Astrocyte (in vitro differentiated cells and primary cell): ENCODE results near the gene GNB1L. TPM values are rescaled to one million over a fixed set of nuclear protein-coding genes. Genes with fewer than 3 reads are reported as not detected.

Experiments used
- DNase-seq: peaks from one replicate; pipeline ENCODE4 v3.0.0-alpha.2; 2010; ENCODE audit warnings: low read depth
- FAIRE-seq: peaks from 2 replicates; lab custom pipeline; 2011; peaks lifted over from hg19 to GRCh38; lab: Jason Lieb, UNC
- H2AFZ ChIP-seq: 2 replicates; pipeline ENCODE4 v1.6.0; 2012; ENCODE audit warnings: low read depth, low read length, inconsistent platforms
- H3K27ac ChIP-seq: 2 replicates; pipeline ENCODE4 v1.5.1; 2011; ENCODE audit warnings: low read depth, low read length, inconsistent platforms
- H3K27me3 ChIP-seq: 2 replicates; pipeline ENCODE4 v1.6.0; 2011; ENCODE audit warnings: low read length, inconsistent platforms; ENCODE audit not compliant: insufficient read depth
- H3K36me3 ChIP-seq: 2 replicates; pipeline ENCODE4 v1.5.1; 2011; ENCODE audit warnings: low read length, inconsistent platforms; ENCODE audit not compliant: insufficient read depth
- H3K4me1 ChIP-seq: 2 replicates; pipeline ENCODE4 v1.5.1; 2011; ENCODE audit warnings: low read length, inconsistent platforms; ENCODE audit not compliant: insufficient read depth
- H3K4me2 ChIP-seq: 2 replicates; pipeline ENCODE4 v1.6.0; 2012; ENCODE audit warnings: low read length, inconsistent platforms
- H3K4me3 ChIP-seq: 2 replicates; pipeline ENCODE4 v1.5.1; 2011; ENCODE audit warnings: low read depth, mild to moderate bottlenecking, low read length, inconsistent platforms; ENCODE audit not compliant: insufficient read depth
- H3K79me2 ChIP-seq: 2 replicates; pipeline ENCODE4 v1.6.0; 2012; ENCODE audit warnings: mild to moderate bottlenecking, low read length, inconsistent platforms; ENCODE audit not compliant: insufficient read depth
- H3K9ac ChIP-seq: 2 replicates; pipeline ENCODE4 v1.6.0; 2012; ENCODE audit warnings: mild to moderate bottlenecking, low read length, inconsistent platforms
- H3K9me3 ChIP-seq: 2 replicates; pipeline ENCODE4 v1.5.1; 2012; ENCODE audit warnings: low read depth, mild to moderate bottlenecking, low read length, inconsistent platforms; ENCODE audit not compliant: insufficient read depth
- H4K20me1 ChIP-seq: 2 replicates; pipeline ENCODE4 v1.6.0; 2012; ENCODE audit warnings: low read length, inconsistent platforms; ENCODE audit not compliant: insufficient read depth
- H3K27ac Mint-ChIP-seq: one replicate; pipeline ENCODE4 v1.8.0; 2021; ENCODE audit warnings: mild to moderate bottlenecking, mixed read lengths; ENCODE audit not compliant: unreplicated experiment
- H3K27me3 Mint-ChIP-seq: one replicate; pipeline ENCODE4 v1.8.0; 2021; ENCODE audit warnings: low read depth, mixed read lengths; ENCODE audit not compliant: unreplicated experiment
- H3K36me3 Mint-ChIP-seq: one replicate; pipeline ENCODE4 v1.8.0; 2021; ENCODE audit warnings: low read depth, mixed read lengths; ENCODE audit not compliant: unreplicated experiment
- H3K4me1 Mint-ChIP-seq: one replicate; pipeline ENCODE4 v1.8.0; 2021; ENCODE audit warnings: low read depth, mixed read lengths; ENCODE audit not compliant: unreplicated experiment
- H3K4me3 Mint-ChIP-seq: one replicate; pipeline ENCODE4 v1.8.0; 2021; ENCODE audit warnings: mild to moderate bottlenecking, moderate library complexity, mixed read lengths; ENCODE audit not compliant: unreplicated experiment
- H3K9me3 Mint-ChIP-seq: one replicate; pipeline ENCODE4 v1.8.0; 2021; ENCODE audit warnings: mild to moderate bottlenecking, mixed read lengths; ENCODE audit not compliant: unreplicated experiment
- EZH2 ChIP-seq: IDR thresholded peaks from 2 replicates; pipeline ENCODE4 v1.6.1; 2012; ENCODE audit warnings: mild to moderate bottlenecking, low read length, inconsistent platforms; ENCODE audit not compliant: insufficient read depth
- total RNA-seq: library from RNA; stranded (reverse); gene quantifications from 2 replicates; pipeline ENCODE4 v1.2.1, GENCODE V29; 2021
- TF ChIP-seq, protein P1 (sequence below): IDR thresholded peaks from 2 replicates; pipeline ENCODE4 v1.5.1; 2011; ENCODE audit warnings: low read depth, mild to moderate bottlenecking, inconsistent platforms, low read length, moderate library complexity; ENCODE audit not compliant: insufficient read depth

The GNB1L gene
- total RNA-seq, 1 donor from 2014 or later = 14.3 TPM

DNA sequence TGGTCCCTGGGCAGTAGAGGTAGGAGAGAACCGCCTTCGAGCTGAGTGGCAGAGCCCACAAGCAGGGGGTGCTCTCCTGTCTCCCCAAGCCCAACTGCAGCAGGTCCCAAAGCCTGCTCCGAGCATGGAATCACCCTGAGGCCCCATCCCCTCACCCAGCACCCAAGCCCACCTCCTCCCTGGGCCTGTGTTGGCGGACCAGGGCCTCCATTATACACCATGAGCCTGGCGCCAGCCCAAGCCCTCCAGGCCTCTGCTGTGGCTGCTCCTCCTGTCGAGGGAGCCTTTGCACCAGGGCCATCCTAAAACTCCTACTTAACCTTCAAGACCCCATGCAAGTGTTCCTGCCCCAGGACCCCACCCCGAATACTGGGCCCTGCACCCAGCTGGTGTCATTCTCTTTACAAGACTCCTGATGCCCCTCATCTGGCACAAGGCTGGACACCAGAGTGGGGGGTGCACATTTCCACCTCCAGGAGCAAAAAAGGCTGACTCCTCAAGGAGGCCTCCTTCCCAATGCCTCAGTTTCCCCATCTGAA, 114.7 kb downstream of the GNB1L start:
- Histone ChIP-seq H3K4me3 (no peak overlapping the region), H3K36me3 (no peaks in the 10 kb centered on the region), H3K4me1 (no peaks in the 10 kb centered on the region), H3K4me2 (no peak overlapping the region), H4K20me1 (no peaks in the 10 kb centered on the region), H3K27ac (no peak overlapping the region), H3K79me2 (no peaks in the 10 kb centered on the region), H3K9ac (no peak overlapping the region), H3K27me3 (no peaks in the 10 kb centered on the region), H3K9me3 (no peaks in the 10 kb centered on the region), H2AFZ (no peak overlapping the region)
- H3K27me3 Mint-ChIP-seq = peaks cover 17% of the 10 kb centered on the region
- H3K27ac Mint-ChIP-seq = no peak overlapping the region
- H3K4me1 Mint-ChIP-seq = no peaks in the 10 kb centered on the region
- TF ChIP-seq, protein P1, sequence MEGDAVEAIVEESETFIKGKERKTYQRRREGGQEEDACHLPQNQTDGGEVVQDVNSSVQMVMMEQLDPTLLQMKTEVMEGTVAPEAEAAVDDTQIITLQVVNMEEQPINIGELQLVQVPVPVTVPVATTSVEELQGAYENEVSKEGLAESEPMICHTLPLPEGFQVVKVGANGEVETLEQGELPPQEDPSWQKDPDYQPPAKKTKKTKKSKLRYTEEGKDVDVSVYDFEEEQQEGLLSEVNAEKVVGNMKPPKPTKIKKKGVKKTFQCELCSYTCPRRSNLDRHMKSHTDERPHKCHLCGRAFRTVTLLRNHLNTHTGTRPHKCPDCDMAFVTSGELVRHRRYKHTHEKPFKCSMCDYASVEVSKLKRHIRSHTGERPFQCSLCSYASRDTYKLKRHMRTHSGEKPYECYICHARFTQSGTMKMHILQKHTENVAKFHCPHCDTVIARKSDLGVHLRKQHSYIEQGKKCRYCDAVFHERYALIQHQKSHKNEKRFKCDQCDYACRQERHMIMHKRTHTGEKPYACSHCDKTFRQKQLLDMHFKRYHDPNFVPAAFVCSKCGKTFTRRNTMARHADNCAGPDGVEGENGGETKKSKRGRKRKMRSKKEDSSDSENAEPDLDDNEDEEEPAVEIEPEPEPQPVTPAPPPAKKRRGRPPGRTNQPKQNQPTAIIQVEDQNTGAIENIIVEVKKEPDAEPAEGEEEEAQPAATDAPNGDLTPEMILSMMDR = no peak
- H3K4me3 Mint-ChIP-seq = no peak overlapping the region
- no peaks in the 10 kb centered on the region for H3K36me3 Mint-ChIP-seq
- FAIRE-seq = no peak
- no peak for DNase-seq
- no peaks in the 10 kb centered on the region for H3K9me3 Mint-ChIP-seq

DNA sequence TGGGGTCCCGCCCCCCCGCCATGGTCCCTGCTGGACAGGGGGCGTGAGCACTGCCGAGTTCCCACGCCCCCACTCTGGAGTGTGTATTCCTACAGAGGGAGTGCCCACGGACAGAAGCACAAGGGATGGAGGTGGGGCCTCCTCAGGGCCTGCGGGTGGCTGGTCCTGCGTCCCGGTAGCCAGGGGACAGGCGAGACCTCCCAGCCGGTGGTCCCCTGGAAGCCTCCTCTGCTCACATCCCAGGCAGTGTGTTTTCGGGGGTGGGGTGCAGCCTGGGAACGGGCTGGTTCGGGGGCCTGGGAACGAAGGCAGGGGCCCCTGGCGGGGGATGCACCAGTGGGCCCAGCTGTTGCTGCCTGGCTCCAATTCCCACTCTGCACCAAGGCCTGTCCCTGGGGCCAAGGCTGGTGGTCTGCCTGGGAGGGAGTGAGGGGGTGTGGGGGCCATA, 115.2 kb downstream of the GNB1L start:
- FAIRE-seq (no peak), DNase-seq (no peak)
- no peaks in the 10 kb centered on the region for H4K20me1 ChIP-seq
- no peak for TF ChIP-seq EZH2
- TF ChIP-seq, protein P1 = no peak
- Mint-ChIP-seq H3K27ac (no peak overlapping the region), H3K27me3 (peaks cover 22% of the 10 kb centered on the region), H3K4me1 (no peaks in the 10 kb centered on the region), H3K4me3 (no peak overlapping the region), H3K9me3 (no peaks in the 10 kb centered on the region), H3K36me3 (no peaks in the 10 kb centered on the region)
- H3K9me3 ChIP-seq = no peaks in the 10 kb centered on the region
- no peaks in the 10 kb centered on the region for H3K27me3 ChIP-seq
- no peak overlapping the region for H3K4me3 ChIP-seq
- no peaks in the 10 kb centered on the region for H3K36me3 ChIP-seq
- no peaks in the 10 kb centered on the region for H3K79me2 ChIP-seq
- no peak overlapping the region for H2AFZ ChIP-seq
- no peak overlapping the region for H3K27ac ChIP-seq
- H3K9ac ChIP-seq = no peak overlapping the region
- H3K4me1 ChIP-seq = no peaks in the 10 kb centered on the region
- H3K4me2 ChIP-seq = no peak overlapping the region

DNA sequence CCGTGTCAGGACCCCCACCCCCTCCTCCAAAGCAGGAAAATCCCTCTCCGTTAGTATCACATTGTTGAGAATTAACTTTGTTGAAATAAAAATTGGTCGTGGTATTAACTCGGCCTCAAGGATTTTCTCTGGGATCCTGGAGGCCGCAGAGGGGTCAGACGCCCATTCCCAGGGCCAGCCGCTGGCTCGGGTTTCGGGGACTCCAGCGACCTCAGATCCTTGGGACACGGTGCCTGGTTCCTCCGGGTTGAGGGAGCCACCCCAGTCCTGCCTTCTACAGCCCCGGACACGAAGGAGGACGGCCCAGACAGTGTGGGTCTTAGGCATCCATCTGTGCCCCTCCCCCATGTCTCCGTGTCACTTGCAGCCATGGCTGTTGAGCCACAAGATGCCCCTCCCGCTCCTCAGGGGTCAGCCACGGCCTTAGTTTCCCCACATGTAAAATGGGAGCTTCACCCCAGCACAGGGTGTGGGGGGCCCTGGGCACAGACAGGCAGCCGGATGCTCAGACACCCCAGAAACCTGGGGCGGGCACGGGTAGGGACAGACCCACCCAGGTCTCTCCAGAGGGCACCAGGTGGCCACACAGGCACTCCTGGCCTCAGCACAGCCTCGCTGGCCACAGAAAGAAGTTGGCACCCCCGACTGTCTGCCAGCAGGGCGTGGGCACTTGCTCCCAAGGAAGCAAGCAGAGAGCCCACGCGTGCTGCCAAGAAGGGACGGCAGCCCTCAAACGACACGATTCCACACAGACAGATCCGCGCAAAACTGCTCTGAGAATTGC, 115.8 kb downstream of the GNB1L start:
- Mint-ChIP-seq H3K4me3 (no peak overlapping the region), H3K27ac (no peak overlapping the region), H3K9me3 (no peaks in the 10 kb centered on the region), H3K36me3 (no peaks in the 10 kb centered on the region), H3K27me3 (peaks cover 25% of the 10 kb centered on the region), H3K4me1 (no peaks in the 10 kb centered on the region)
- Histone ChIP-seq H3K9me3 (no peaks in the 10 kb centered on the region), H3K4me3 (no peak overlapping the region), H3K4me1 (no peaks in the 10 kb centered on the region), H3K4me2 (no peak overlapping the region), H2AFZ (no peak overlapping the region), H4K20me1 (no peaks in the 10 kb centered on the region), H3K27me3 (no peaks in the 10 kb centered on the region), H3K9ac (no peak overlapping the region), H3K27ac (no peak overlapping the region), H3K36me3 (no peaks in the 10 kb centered on the region), H3K79me2 (no peaks in the 10 kb centered on the region)
- FAIRE-seq (no peak), DNase-seq (no peak)
- no peak for TF ChIP-seq EZH2
- TF ChIP-seq, protein P1 = no peak
